ENCODE data around the gene ASTN2.

DNA sequence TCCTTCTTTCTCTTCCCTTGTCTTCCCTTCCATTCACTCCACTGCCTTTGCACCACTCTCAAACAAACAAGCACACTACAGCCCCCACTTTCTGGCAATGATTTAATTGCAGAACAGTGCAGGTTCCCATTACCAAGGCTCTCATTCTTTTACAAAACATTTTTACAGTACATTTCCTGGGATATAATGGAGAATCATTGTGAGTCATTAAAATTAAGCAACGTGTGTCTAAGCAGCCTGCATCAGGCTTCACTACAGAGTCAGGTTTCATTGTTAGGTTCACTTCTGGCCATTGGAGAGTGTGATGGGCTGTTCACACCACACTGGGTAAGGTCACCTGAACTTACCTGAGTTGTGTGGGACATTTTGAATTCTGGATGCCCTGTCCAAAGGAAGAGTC is 424.3 kb downstream of the ASTN2 start:
- TF ChIP-seq, protein P1, sequence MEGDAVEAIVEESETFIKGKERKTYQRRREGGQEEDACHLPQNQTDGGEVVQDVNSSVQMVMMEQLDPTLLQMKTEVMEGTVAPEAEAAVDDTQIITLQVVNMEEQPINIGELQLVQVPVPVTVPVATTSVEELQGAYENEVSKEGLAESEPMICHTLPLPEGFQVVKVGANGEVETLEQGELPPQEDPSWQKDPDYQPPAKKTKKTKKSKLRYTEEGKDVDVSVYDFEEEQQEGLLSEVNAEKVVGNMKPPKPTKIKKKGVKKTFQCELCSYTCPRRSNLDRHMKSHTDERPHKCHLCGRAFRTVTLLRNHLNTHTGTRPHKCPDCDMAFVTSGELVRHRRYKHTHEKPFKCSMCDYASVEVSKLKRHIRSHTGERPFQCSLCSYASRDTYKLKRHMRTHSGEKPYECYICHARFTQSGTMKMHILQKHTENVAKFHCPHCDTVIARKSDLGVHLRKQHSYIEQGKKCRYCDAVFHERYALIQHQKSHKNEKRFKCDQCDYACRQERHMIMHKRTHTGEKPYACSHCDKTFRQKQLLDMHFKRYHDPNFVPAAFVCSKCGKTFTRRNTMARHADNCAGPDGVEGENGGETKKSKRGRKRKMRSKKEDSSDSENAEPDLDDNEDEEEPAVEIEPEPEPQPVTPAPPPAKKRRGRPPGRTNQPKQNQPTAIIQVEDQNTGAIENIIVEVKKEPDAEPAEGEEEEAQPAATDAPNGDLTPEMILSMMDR (IDR thresholded peaks at IDR 0.05) = no peak
- no peak for TF ChIP-seq POLR2A (IDR thresholded peaks at IDR 0.05)

Measured in lower leg skin (tissue), 3 donors.